Uterus (tissue), 4 donors: ENCODE measurements around the gene SLC7A4. TPM values are rescaled to one million over a fixed set of nuclear protein-coding genes. Genes with fewer than 3 reads are reported as not detected.

ENCODE experiments used
- DNase-seq, 2 donors: peaks; one replicate each; pipeline ENCODE4 v3.0.0-alpha.2; 2019 to 2020
- H3K27ac ChIP-seq, 2 donors: fragments of 200-600 bp; sonication (generic); 1 replicate in 1 of 2; 2 replicates in 1 of 2; pipeline ENCODE4 v1.5.1; 2016 to 2018
- H3K27me3 ChIP-seq, 2 donors: fragments of 200-600 bp; sonication (generic); one replicate each; pipeline ENCODE4 v1.5.1; 2018 to 2019; ENCODE audit warnings: control low read depth in 1 of 2
- H3K36me3 ChIP-seq, 2 donors: fragments of 200-600 bp; sonication (generic); one replicate each; pipeline ENCODE4 v1.5.1; 2019; ENCODE audit warnings: control low read depth in 1 of 2
- H3K4me1 ChIP-seq, 2 donors: fragments of 200-600 bp; sonication (generic); one replicate each; pipeline ENCODE4 v1.5.1; 2018 to 2019; ENCODE audit warnings: control low read depth in 1 of 2
- H3K4me3 ChIP-seq, 2 donors: fragments of 200-600 bp; sonication (generic); 1 replicate in 1 of 2; 2 replicates in 1 of 2; pipeline ENCODE4 v1.5.1; 2018 to 2019; ENCODE audit warnings: mild to moderate bottlenecking in 1 of 2
- H3K9me3 ChIP-seq, 2 donors: fragments of 200-600 bp; sonication (generic); one replicate each; pipeline ENCODE4 v1.5.1; 2019; ENCODE audit warnings: control low read depth in 1 of 2
- CTCF ChIP-seq, 4 experiments: fragments of 200-600 bp in 2 of 4; fragments of 450-650 bp in 2 of 4; sonication (generic) in 2 of 4; IDR thresholded peaks; one replicate each; pipeline ENCODE4 v1.5.1; 2016 to 2019; ENCODE audit warnings: antibody characterized with exemption in 4 of 4, mild to moderate bottlenecking in 2 of 4, moderate library complexity in 1 of 4
- POLR2A ChIP-seq, 2 donors: fragments of 450-650 bp; IDR thresholded peaks; one replicate each; pipeline ENCODE4 v1.6.1; 2016; ENCODE audit warnings: antibody characterized with exemption in 2 of 2, mild to moderate bottlenecking in 1 of 2, moderate library complexity in 1 of 2
- intact Hi-C: fragments of 100-400 bp; cut with DNase I; formaldehyde crosslinking; loops from one replicate; pipeline ENCODE4 v1.15.1; 2023; ENCODE audit warnings: low total_unique reads
- total RNA-seq, 4 donors: library from RNA; depleted of rRNA in 3 of 4; stranded (reverse); fragments of >200 nt in 3 of 4; gene quantifications; one replicate each; pipeline versions ENCODE4 v1.1.0 to v1.2.4, GENCODE V29; 2014 to 2023
- donor health status: DM: yes; HTN: yes; CAD: no.

SLC7A4 gene
- total RNA-seq, 4 donors from 2014 or later, result 0.35 to 7.9 (median 0.43) TPM; not detected in 1

GRCh38 chr22:21000207-21000986, 32.0 kb downstream of the SLC7A4 start:
- H3K9me3 ChIP-seq, result no peaks in the 10 kb centered on the region
- H3K4me1 ChIP-seq, result peaks cover 7 to 13% of the 10 kb centered on the region in 2 donors
- no peak for DNase-seq
- H3K36me3 ChIP-seq, result no peaks in the 10 kb centered on the region
- TF ChIP-seq CTCF (IDR thresholded peaks at IDR 0.05), result no peak
- no peak for TF ChIP-seq POLR2A (IDR thresholded peaks at IDR 0.05)
- peak overlapping the region; percentile 72 to 73 for H3K4me3 ChIP-seq
- H3K27me3 ChIP-seq, result no peaks in the 10 kb centered on the region
- peak overlapping the region; percentile 94 to 98 for H3K27ac ChIP-seq
- intact Hi-C loops, result no loop called here

- no peaks in the 10 kb centered on the region for H3K27me3 ChIP-seq
- no peak for DNase-seq
- no peaks in the 10 kb centered on the region for H3K36me3 ChIP-seq
- intact Hi-C loops, result no loop called here
- peaks cover 7 to 13% of the 10 kb centered on the region in 2 donors for H3K4me1 ChIP-seq
- H3K9me3 ChIP-seq, result no peaks in the 10 kb centered on the region
- peak overlapping the region in 1 of 2 donors; percentile 98 for H3K27ac ChIP-seq
- no peak overlapping the region for H3K4me3 ChIP-seq
- TF ChIP-seq POLR2A (IDR thresholded peaks at IDR 0.05), result no peak
- TF ChIP-seq CTCF (IDR thresholded peaks at IDR 0.05), result no peak
Measured at GRCh38 chr22:20999350-21000206, 32.8 kb downstream of the SLC7A4 start.

- TF ChIP-seq POLR2A (IDR thresholded peaks at IDR 0.05) (no peak), CTCF (IDR thresholded peaks at IDR 0.05) (no peak)
- Histone ChIP-seq H3K4me3 (no peak overlapping the region), H3K9me3 (no peaks in the 10 kb centered on the region), H3K36me3 (no peaks in the 10 kb centered on the region), H3K27me3 (no peaks in the 10 kb centered on the region), H3K27ac (no peak overlapping the region), H3K4me1 (peaks cover 5 to 13% of the 10 kb centered on the region in 2 donors)
- intact Hi-C loops, result no loop called here
- no peak for DNase-seq
Measured at GRCh38 chr22:20998411-20999336, 33.7 kb downstream of the SLC7A4 start.

- intact Hi-C loops, result no loop called here
- no peak for TF ChIP-seq CTCF (IDR thresholded peaks at IDR 0.05)
- no peak for TF ChIP-seq POLR2A (IDR thresholded peaks at IDR 0.05)
- H3K9me3 ChIP-seq, result no peaks in the 10 kb centered on the region
- H3K4me1 ChIP-seq, result peaks cover 0 to 13% of the 10 kb centered on the region in 2 donors
- no peak overlapping the region for H3K27ac ChIP-seq
- no peaks in the 10 kb centered on the region for H3K27me3 ChIP-seq
- DNase-seq, result no peak
- no peak overlapping the region for H3K4me3 ChIP-seq
- no peaks in the 10 kb centered on the region for H3K36me3 ChIP-seq
Measured at GRCh38 chr22:20997536-20998257, 34.7 kb downstream of the SLC7A4 start.
